Right lobe of liver (tissue), 6 donors: ENCODE results near the gene KDM3A. TPM values are rescaled to one million over a fixed set of nuclear protein-coding genes. Genes with fewer than 3 reads are reported as not detected.
"Not testable (repeated sequence)": the region's sequence is repeated elsewhere in the genome, so short reads cannot be mapped to it uniquely, and the experiment has no call there.

Experiments used
- ATAC-seq, 4 donors: fragments of 200-7000 bp; cut with Tn5 transposase; one replicate each; pipeline ENCODE4 v1.9.1; 2020; ENCODE audit warnings: mild to moderate bottlenecking in 4 of 4, moderate library complexity in 4 of 4
- DNase-seq, 3 donors: peaks; one replicate each; pipeline ENCODE4 v3.0.0-alpha.2; 2020
- H3K27ac ChIP-seq, 3 donors: fragments of 200-600 bp; one replicate each; pipeline ENCODE4 v1.8.0; 2022
- H3K27me3 ChIP-seq, 2 donors: fragments of 200-600 bp; one replicate each; pipeline ENCODE4 v1.8.0; 2022
- H3K36me3 ChIP-seq, 4 donors: fragments of 200-600 bp; sonication (generic) in 1 of 4; one replicate each; pipeline versions ENCODE4 v1.5.1 to v1.8.0; 2017 to 2022; ENCODE audit warnings: control low read depth in 1 of 4
- H3K4me1 ChIP-seq, 4 donors: fragments of 200-600 bp; sonication (generic) in 1 of 4; one replicate each; pipeline versions ENCODE4 v1.5.1 to v1.8.0; 2017 to 2022; ENCODE audit warnings: control low read depth in 1 of 4
- H3K4me3 ChIP-seq, 3 donors: fragments of 200-600 bp; one replicate each; pipeline ENCODE4 v1.8.0; 2022
- H3K9me3 ChIP-seq, 4 donors: fragments of 200-600 bp; sonication (generic) in 1 of 4; one replicate each; pipeline versions ENCODE4 v1.5.1 to v1.8.0; 2017 to 2022; ENCODE audit warnings: control low read depth in 1 of 4
- POLR2A ChIP-seq: fragments of 450-650 bp; IDR thresholded peaks from one replicate; pipeline ENCODE4 v1.6.1; 2017; ENCODE audit warnings: antibody characterized with exemption, mild to moderate bottlenecking
- WGBS: methylation state at CpG from one replicate; pipeline ENCODE4 v1.1.6; 2018; ENCODE audit warnings: low coverage, low lambda C conversion rate; ENCODE audit not compliant: insufficient coverage; ENCODE audit errors: missing lambda C conversion rate; 5-methylcytosine and 5-hydroxymethylcytosine counted together
- intact Hi-C, 2 donors: fragments of 100-400 bp; cut with DNase I; formaldehyde crosslinking; loops; one replicate each; pipeline versions ENCODE4 v1.11.2 to v1.14.1; 2022
- total RNA-seq, 6 experiments: library from RNA; depleted of rRNA in 2 of 6; stranded (reverse); fragments of >200 nt in 2 of 6; fragmentation: NEBNext Ultra II Directional in 3 of 6; extraction: Animal tissue kit (Norgen Biotek cat#: 25700) in 3 of 6; gene quantifications; one replicate each; pipeline versions ENCODE4 v1.1.0 to v1.2.4, GENCODE V29; 2016 to 2023
- TF ChIP-seq, protein P1 (sequence below), 4 donors: fragments of 200-600 bp in 3 of 4; fragments of 450-650 bp in 1 of 4; IDR thresholded peaks; one replicate each; pipeline versions ENCODE4 v1.5.1 to v1.8.0; 2016 to 2022; ENCODE audit warnings: antibody characterized with exemption in 4 of 4, mild to moderate bottlenecking in 2 of 4
- donor health status: DM: no; HTN: yes; CAD: no.
- donor health status: DM: no; HTN: no; CAD: no.
- donor health status: DM: no; HTN: no; CAD: no.
- donor health status: DM: no; HTN: yes; CAD: no.
- donor health status: DM: no; HTN: yes; CAD: no.

KDM3A gene
- total RNA-seq, 6 experiments from 2014 or later = 7.2 to 40.8 (median 13.6) TPM

GRCh38 chr2:86488561-86489250, 47.5 kb downstream of the KDM3A start:
- DNase-seq (no peak), ATAC-seq (no peak)
- no peak for TF ChIP-seq POLR2A
- TF ChIP-seq, protein P1, sequence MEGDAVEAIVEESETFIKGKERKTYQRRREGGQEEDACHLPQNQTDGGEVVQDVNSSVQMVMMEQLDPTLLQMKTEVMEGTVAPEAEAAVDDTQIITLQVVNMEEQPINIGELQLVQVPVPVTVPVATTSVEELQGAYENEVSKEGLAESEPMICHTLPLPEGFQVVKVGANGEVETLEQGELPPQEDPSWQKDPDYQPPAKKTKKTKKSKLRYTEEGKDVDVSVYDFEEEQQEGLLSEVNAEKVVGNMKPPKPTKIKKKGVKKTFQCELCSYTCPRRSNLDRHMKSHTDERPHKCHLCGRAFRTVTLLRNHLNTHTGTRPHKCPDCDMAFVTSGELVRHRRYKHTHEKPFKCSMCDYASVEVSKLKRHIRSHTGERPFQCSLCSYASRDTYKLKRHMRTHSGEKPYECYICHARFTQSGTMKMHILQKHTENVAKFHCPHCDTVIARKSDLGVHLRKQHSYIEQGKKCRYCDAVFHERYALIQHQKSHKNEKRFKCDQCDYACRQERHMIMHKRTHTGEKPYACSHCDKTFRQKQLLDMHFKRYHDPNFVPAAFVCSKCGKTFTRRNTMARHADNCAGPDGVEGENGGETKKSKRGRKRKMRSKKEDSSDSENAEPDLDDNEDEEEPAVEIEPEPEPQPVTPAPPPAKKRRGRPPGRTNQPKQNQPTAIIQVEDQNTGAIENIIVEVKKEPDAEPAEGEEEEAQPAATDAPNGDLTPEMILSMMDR (IDR thresholded peaks at IDR 0.05) = no peak
- Histone ChIP-seq H3K27me3 (no peaks in the 10 kb centered on the region), H3K36me3 (peaks cover 0 to 77% (median 39%) of the 10 kb centered on the region in 4 donors), H3K27ac (no peak overlapping the region), H3K4me3 (no peak overlapping the region), H3K9me3 (no peaks in the 10 kb centered on the region), H3K4me1 (peaks cover 0 to 13% (median 0%) of the 10 kb centered on the region in 4 donors)
- intact Hi-C loops = no loop called here
- 85% methylated on average over 3 of the region's 7 CpGs for WGBS

DNA sequence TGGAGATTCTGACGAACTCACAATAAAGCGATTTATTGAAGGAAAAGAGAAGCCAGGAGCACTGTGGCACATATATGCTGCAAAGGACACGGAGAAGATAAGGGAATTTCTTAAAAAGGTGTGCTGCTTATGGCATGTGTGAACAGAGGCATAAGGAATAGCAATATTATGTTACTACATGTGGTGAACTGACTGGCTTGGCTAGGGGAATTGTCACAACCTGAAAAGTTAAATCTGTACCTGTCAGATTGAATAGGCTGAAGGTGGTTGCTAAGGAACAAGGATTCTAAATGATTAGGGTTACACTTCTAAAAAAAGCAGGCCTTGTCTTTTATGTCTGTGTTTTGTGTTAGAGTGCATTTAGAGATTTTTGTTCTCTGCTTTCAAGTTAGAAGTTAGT, 48.4 kb downstream of the KDM3A start:
- WGBS = 96% methylated on average over 3 of the region's 3 CpGs
- Histone ChIP-seq H3K9me3 (no peaks in the 10 kb centered on the region), H3K4me1 (peaks cover 0 to 13% (median 0%) of the 10 kb centered on the region in 4 donors), H3K4me3 (no peak overlapping the region), H3K27me3 (no peaks in the 10 kb centered on the region), H3K27ac (no peak overlapping the region), H3K36me3 (peaks cover 0 to 68% (median 33%) of the 10 kb centered on the region in 4 donors)
- intact Hi-C loops = no loop called here
- TF ChIP-seq POLR2A = no peak
- DNase-seq (no peak), ATAC-seq (no peak)

GRCh38 chr2:86490245-86490644, 49.1 kb downstream of the KDM3A start:
- Histone ChIP-seq H3K27ac (no peak overlapping the region), H3K27me3 (no peaks in the 10 kb centered on the region), H3K4me3 (no peak overlapping the region), H3K36me3 (peaks cover 0 to 61% (median 26%) of the 10 kb centered on the region in 4 donors), H3K9me3 (no peaks in the 10 kb centered on the region), H3K4me1 (peaks cover 0 to 13% (median 0%) of the 10 kb centered on the region in 4 donors)
- ATAC-seq (no peak), DNase-seq (no peak)
- 90% methylated on average over 4 of the region's 4 CpGs for WGBS
- intact Hi-C loops = no loop called here
- no peak for TF ChIP-seq POLR2A
- TF ChIP-seq, protein P1 (IDR thresholded peaks at IDR 0.05) = no peak

DNA sequence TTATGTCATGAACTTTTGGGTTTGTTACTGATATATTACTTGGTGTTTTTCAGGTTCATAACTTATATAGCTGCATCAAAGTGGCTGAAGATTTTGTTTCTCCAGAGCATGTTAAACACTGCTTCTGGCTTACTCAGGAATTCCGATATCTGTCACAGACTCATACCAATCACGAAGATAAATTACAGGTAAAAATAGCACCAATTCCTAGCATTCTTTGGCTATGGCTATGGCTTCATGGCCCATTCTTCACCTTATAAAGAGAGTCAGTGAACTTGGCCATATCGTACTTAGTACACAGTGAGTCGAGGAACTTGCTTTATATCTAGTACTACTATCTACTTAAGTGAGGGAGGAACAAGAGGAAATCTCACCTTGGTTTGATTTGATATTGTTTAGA, 49.9 kb downstream of the KDM3A start:
- TF ChIP-seq, protein P1 (IDR thresholded peaks at IDR 0.05) = no peak
- no peak for TF ChIP-seq POLR2A
- WGBS = 86% methylated on average over 4 of the region's 4 CpGs
- Histone ChIP-seq H3K4me3 (no peak overlapping the region), H3K36me3 (peaks cover 0 to 53% (median 22%) of the 10 kb centered on the region in 4 donors), H3K4me1 (peaks cover 0 to 13% (median 0%) of the 10 kb centered on the region in 4 donors), H3K9me3 (no peaks in the 10 kb centered on the region), H3K27me3 (no peaks in the 10 kb centered on the region), H3K27ac (no peak overlapping the region)
- ATAC-seq = no peak
- DNase-seq = no peak
- intact Hi-C loops = no loop called here

GRCh38 chr2:86492048-86492453, 50.9 kb downstream of the KDM3A start:
- H3K9me3 ChIP-seq = no peaks in the 10 kb centered on the region
- no peak overlapping the region for H3K27ac ChIP-seq
- DNase-seq = no peak
- H3K36me3 ChIP-seq = peaks cover 0 to 48% (median 20%) of the 10 kb centered on the region in 4 donors
- ATAC-seq = peak; percentile 80 to 93 (median 84)
- intact Hi-C loops = no loop called here
- TF ChIP-seq, protein P1 (IDR thresholded peaks at IDR 0.05) = no peak
- no peak for TF ChIP-seq POLR2A
- no peaks in the 10 kb centered on the region for H3K27me3 ChIP-seq
- H3K4me3 ChIP-seq = no peak overlapping the region
- H3K4me1 ChIP-seq = peaks cover 0 to 13% (median 0%) of the 10 kb centered on the region in 4 donors
- WGBS = 55% methylated on average over 1 of the region's 1 CpG

GRCh38 chr2:86496391-86496790, 55.2 kb downstream of the KDM3A start:
- H3K27ac ChIP-seq, ATAC-seq, H3K4me3 ChIP-seq, intact Hi-C loops, H3K9me3 ChIP-seq, DNase-seq, H3K27me3 ChIP-seq: not testable (repeated sequence)
- Histone ChIP-seq H3K4me1 (peaks cover 0 to 10% (median 0%) of the 10 kb centered on the region in 4 donors), H3K36me3 (peaks cover 0 to 37% (median 4%) of the 10 kb centered on the region in 4 donors)
- 82% methylated on average over 3 of the region's 3 CpGs for WGBS
